HEK293T (cell line): ENCODE data around the gene CLEC18B.
"Not testable (repeated sequence)": the region's sequence is repeated elsewhere in the genome, so short reads cannot be mapped to it uniquely, and the experiment has no call there.

Experiments used
- CTCF ChIA-PET: fragments of 350-600 bp; formaldehyde crosslinking; extraction: SDS; loops from one replicate; lab custom pipeline; 2021; ENCODE audit warnings: antibody characterized with exemption, inconsistent platforms; lab: Yijun Ruan, JAX
- POLR2A ChIA-PET: fragments of 350-600 bp; formaldehyde crosslinking; extraction: SDS; loops from one replicate; lab custom pipeline; 2020; ENCODE audit warnings: antibody characterized with exemption, inconsistent platforms; lab: Yijun Ruan, JAX
- DNase-seq: peaks from one replicate; pipeline ENCODE4 v3.0.0; 2012; ENCODE audit warnings: mixed read lengths; ENCODE audit errors: extremely low spot score
- CTBP1 ChIP-seq: fragments of 450-650 bp; IDR thresholded peaks from 2 replicates; pipeline ENCODE4 v1.6.1; 2016; ENCODE audit warnings: borderline replicate concordance
- FOXM1 ChIP-seq: fragments of 450-650 bp; IDR thresholded peaks from 2 replicates; pipeline ENCODE4 v1.6.1; 2017; ENCODE audit warnings: mild to moderate bottlenecking, borderline replicate concordance
- HDGF ChIP-seq: fragments of 450-650 bp; IDR thresholded peaks from 2 replicates; pipeline ENCODE4 v1.6.1; 2017; ENCODE audit warnings: antibody characterized with exemption, borderline replicate concordance
- L3MBTL2 ChIP-seq: fragments of 450-650 bp; conservative IDR thresholded peaks from 2 replicates; pipeline ENCODE4 v1.6.1; 2016; ENCODE audit warnings: mild to moderate bottlenecking
- NFRKB ChIP-seq: fragments of 450-650 bp; IDR thresholded peaks from 2 replicates; pipeline ENCODE4 v1.6.1; 2016; ENCODE audit warnings: mild to moderate bottlenecking, moderate library complexity
- SP1 ChIP-seq: fragments of 450-650 bp; IDR thresholded peaks from 2 replicates; pipeline ENCODE4 v1.6.1; 2017
- SUZ12 ChIP-seq: fragments of 450-650 bp; IDR thresholded peaks from 2 replicates; pipeline ENCODE4 v1.6.1; 2016; ENCODE audit warnings: mild to moderate bottlenecking
- TARDBP ChIP-seq: fragments of 450-650 bp; IDR thresholded peaks from 2 replicates; pipeline ENCODE4 v1.6.1; 2016
- ZNF384 ChIP-seq: fragments of 450-650 bp; IDR thresholded peaks from 2 replicates; pipeline ENCODE4 v1.6.1; 2016

The CLEC18B gene

GRCh38 chr16:74406600-74407361 lies 14.5 kb downstream of the CLEC18B start:
- CTCF ChIA-PET, POLR2A ChIA-PET, DNase-seq: not testable (repeated sequence)

GRCh38 chr16:74404148-74404933 lies 16.9 kb downstream of the CLEC18B start:
- DNase-seq, POLR2A ChIA-PET, CTCF ChIA-PET: not testable (repeated sequence)

- CTCF ChIA-PET, DNase-seq, POLR2A ChIA-PET: not testable (repeated sequence)
Observed at GRCh38 chr16:74400238-74400637, 21.0 kb downstream of the CLEC18B start.

GRCh38 chr16:74398212-74398895 lies 22.9 kb downstream of the CLEC18B start:
- DNase-seq, POLR2A ChIA-PET, CTCF ChIA-PET: not testable (repeated sequence)

- DNase-seq, CTCF ChIA-PET, POLR2A ChIA-PET: not testable (repeated sequence)
Observed at GRCh38 chr16:74396521-74397017, 24.7 kb downstream of the CLEC18B start.

GRCh38 chr16:74394604-74395003 lies 26.7 kb downstream of the CLEC18B start:
- DNase-seq, POLR2A ChIA-PET, CTCF ChIA-PET: not testable (repeated sequence)

GRCh38 chr16:74394131-74394530 lies 27.1 kb downstream of the CLEC18B start:
- CTCF ChIA-PET, DNase-seq, POLR2A ChIA-PET: not testable (repeated sequence)

- POLR2A ChIA-PET, DNase-seq: not testable (repeated sequence)
- CTCF ChIA-PET: interaction anchor here (0.6 kb wide), 1 partner anchor 112 kb away, joined by 3 read pairs; no protein-coding TSS in a partner anchor
Observed at GRCh38 chr16:74391454-74392050, 29.7 kb downstream of the CLEC18B start.

GRCh38 chr16:74382339-74383034 lies 38.8 kb downstream of the CLEC18B start:
- POLR2A ChIA-PET, DNase-seq, CTCF ChIA-PET: not testable (repeated sequence)

- DNase-seq, POLR2A ChIA-PET: not testable (repeated sequence)
- CTCF ChIA-PET: interaction anchor here (0.6 kb wide), 1 partner anchor 440 kb away, joined by 3 read pairs; no protein-coding TSS in a partner anchor
Observed at GRCh38 chr16:74373847-74374184, 47.5 kb downstream of the CLEC18B start.

- TF ChIP-seq HDGF (no peak), TARDBP (no peak), FOXM1 (no peak), ZNF384 (no peak), SUZ12 (no peak), SP1 (no peak), CTBP1 (no peak), L3MBTL2 (no peak), NFRKB (no peak)
- ChIA-PET POLR2A (no interaction called here), CTCF (no interaction called here)
- DNase-seq: no peak
Observed at GRCh38 chr16:74372953-74373846, 48.1 kb downstream of the CLEC18B start.
